Vagina (tissue), 2 donors: ENCODE data around the gene TRAPPC3L.

Source experiments
- POLR2A ChIP-seq, 2 donors: fragments of 450-650 bp; IDR thresholded peaks; one replicate each; pipeline ENCODE4 v1.6.1; 2017; ENCODE audit warnings: antibody characterized with exemption in 2 of 2, mild to moderate bottlenecking in 2 of 2, moderate library complexity in 2 of 2
- TF ChIP-seq, protein P1 (sequence below), 3 experiments: fragments of 450-650 bp in 2 of 3; fragments of 200-600 bp in 1 of 3; sonication (generic) in 1 of 3; IDR thresholded peaks; one replicate each; pipeline ENCODE4 v1.5.1; 2017 to 2019; ENCODE audit warnings: antibody characterized with exemption in 3 of 3, mild to moderate bottlenecking in 2 of 3, moderate library complexity in 2 of 3

DNA sequence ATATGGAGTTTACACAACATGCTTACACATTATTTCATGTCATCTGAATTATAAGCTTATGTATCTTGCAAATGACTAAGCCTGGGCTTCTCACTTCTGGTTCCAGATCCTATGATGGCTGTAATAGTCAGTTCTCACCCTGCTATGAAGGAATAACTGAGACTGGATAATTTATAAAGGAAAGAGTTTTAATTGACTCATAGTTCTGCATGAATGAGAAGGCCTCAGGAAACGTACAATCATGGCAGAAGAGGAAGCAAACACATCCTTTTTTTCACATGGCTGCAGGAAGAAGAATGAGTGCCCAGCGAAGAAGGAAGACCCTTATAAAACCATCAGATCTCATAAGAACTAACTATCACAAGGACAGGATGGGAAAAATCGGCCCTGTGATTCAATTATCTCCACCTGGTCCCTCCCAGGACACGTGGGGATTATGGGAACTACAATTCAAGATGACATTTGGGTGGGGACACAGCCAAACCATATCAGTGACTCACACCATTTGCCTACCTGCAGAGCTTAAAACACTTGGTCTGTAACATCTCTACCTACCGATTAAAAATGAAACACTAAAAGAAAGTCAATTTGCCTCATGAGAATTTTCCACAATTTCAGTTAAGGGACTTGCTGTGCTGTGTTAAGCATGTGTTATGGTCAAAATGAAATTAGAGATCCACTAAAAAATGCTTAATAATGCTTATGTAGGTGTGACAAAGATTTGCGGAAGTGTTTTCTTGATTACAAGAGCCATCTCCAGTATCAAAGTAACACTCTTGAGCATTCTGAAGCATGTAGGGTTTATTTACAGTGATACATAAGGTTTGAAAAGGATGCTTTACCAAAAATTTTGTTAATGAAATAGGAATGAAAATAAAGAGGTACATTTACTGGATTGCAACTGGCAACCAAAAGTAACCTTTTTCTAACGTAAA, 23.6 kb upstream of the TRAPPC3L start:
- TF ChIP-seq, protein P1, sequence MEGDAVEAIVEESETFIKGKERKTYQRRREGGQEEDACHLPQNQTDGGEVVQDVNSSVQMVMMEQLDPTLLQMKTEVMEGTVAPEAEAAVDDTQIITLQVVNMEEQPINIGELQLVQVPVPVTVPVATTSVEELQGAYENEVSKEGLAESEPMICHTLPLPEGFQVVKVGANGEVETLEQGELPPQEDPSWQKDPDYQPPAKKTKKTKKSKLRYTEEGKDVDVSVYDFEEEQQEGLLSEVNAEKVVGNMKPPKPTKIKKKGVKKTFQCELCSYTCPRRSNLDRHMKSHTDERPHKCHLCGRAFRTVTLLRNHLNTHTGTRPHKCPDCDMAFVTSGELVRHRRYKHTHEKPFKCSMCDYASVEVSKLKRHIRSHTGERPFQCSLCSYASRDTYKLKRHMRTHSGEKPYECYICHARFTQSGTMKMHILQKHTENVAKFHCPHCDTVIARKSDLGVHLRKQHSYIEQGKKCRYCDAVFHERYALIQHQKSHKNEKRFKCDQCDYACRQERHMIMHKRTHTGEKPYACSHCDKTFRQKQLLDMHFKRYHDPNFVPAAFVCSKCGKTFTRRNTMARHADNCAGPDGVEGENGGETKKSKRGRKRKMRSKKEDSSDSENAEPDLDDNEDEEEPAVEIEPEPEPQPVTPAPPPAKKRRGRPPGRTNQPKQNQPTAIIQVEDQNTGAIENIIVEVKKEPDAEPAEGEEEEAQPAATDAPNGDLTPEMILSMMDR (IDR thresholded peaks at IDR 0.05), result no peak
- TF ChIP-seq POLR2A (IDR thresholded peaks at IDR 0.05), result no peak
